Mucosa of gallbladder (tissue), 1 donor: ENCODE measurements around the gene DDHD1. TPM values are rescaled to one million over a fixed set of nuclear protein-coding genes. Genes with fewer than 3 reads are reported as not detected.

Experiments used
- DNase-seq: peaks from one replicate; pipeline ENCODE4 v3.0.0-alpha.2; 2020; ENCODE audit warnings: low spot score
- total RNA-seq: library from RNA; stranded (reverse); gene quantifications from one replicate; pipeline ENCODE4 v1.2.1, GENCODE V29; 2021
- donor health status: DM: no; HTN: no; CAD: no.

DDHD1 gene
- total RNA-seq, 1 donor from 2014 or later, result 12.7 TPM

GRCh38 chr14:53034036-53034435, 119.1 kb downstream of the DDHD1 start:
- no peak for DNase-seq

- DNase-seq, result no peak
Measured at GRCh38 chr14:53032838-53033390, 120.2 kb downstream of the DDHD1 start.

- DNase-seq, result peak; percentile 21
Measured at GRCh38 chr14:53032161-53032803, 120.8 kb downstream of the DDHD1 start.

DNA sequence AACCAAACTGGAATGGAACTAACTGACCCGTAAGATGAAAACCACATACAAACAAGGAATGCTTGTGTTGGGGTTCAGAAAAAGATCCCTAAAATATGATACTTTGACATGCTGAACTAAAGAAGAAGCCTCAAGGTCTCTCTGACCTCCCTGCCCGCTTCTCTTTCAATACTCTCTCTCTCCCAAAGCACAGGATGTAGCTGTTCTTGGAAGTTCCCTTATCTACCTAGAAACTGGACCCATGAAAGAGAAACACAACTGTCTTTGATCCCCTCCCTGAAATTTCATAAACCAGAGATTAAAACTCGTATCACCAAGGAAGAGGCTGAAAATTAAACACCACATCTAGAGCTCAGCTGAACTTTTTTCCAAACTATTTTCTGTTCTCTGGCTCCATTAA, 125.6 kb downstream of the DDHD1 start:
- DNase-seq, result no peak

- no peak for DNase-seq
Measured at GRCh38 chr14:53027041-53027440, 126.1 kb downstream of the DDHD1 start.

- no peak for DNase-seq
Measured at GRCh38 chr14:53023325-53023724, 129.8 kb downstream of the DDHD1 start.

- DNase-seq, result no peak
Measured at GRCh38 chr14:53022593-53022992, 130.5 kb downstream of the DDHD1 start.

DNA sequence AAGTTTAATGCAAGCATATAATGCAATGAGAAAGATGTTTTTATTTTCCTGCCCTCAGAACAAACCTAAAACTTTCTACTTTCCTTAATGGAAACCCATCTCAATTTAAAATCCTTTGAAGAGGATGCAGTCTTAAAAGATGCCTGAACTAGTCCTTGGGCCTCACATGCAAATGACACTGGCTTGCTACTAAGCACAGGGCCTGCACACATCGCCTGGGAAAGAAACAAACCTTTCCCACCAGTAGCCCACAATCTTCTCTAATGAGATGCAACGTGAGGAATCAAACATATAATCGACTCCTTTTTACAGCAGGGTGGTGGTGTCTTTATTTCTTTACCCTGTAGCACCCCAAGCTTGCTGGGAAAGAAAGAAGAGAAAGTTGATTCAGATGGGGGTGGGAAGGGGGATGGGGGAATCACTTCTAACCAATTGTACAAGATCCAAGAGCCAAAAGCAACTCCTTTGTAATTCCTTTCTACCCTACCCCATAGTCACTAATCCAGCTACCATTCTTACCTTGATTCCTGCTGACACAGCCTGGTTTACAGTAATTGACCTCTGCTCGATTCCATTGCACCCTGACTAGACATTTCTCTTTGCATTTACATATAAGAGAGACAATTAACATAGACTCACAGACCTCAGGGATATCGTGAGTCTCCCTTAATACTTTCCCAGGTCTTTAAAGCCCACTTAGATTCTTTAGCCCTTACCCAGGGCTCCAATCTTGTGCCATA, 132.8 kb downstream of the DDHD1 start:
- no peak for DNase-seq

DNA sequence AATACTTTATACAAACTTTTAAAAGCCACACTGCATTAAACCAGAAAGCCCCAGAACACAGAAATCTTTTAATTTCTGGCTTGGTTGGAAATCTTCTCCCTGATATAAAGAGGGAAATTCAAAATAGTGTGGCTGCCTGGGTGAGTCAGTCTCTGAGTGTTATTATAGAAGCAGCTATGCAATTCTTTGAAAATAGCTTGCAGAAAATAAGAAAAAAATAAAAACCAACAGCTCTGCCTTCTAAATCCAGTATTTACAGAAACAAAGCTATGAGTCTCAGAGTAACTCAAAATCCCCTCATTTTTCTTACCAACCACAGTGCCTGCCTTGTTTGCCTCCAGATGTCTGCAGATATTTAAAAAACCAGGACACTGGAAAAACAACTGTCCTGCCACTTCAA, 133.7 kb downstream of the DDHD1 start:
- no peak for DNase-seq

GRCh38 chr14:53017837-53018236, 135.3 kb downstream of the DDHD1 start:
- no peak for DNase-seq

DNA sequence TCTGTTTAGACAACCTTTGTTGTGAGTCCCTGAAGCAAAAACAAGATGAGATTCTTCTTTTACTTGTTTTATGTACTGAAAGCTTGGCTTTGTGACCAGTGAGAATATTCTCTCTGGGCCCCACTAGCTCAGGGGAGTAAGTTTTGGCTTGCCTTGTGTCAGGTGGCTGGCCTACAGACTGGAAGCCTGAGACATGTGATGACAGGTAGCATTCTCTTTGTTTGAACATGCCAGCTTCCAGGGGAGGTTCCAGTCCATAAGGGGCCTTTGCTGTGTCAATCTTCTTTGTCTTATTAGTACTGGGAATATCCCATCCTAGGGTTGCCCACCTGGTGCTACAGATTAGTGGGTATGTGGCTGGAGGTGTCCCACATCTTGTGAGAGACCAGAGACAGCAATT, 136.2 kb downstream of the DDHD1 start:
- no peak for DNase-seq

GRCh38 chr14:53016491-53016890, 136.6 kb downstream of the DDHD1 start:
- DNase-seq, result no peak

- DNase-seq, result peak; percentile 77
Measured at GRCh38 chr14:53011053-53011462, 142.1 kb downstream of the DDHD1 start.

DNA sequence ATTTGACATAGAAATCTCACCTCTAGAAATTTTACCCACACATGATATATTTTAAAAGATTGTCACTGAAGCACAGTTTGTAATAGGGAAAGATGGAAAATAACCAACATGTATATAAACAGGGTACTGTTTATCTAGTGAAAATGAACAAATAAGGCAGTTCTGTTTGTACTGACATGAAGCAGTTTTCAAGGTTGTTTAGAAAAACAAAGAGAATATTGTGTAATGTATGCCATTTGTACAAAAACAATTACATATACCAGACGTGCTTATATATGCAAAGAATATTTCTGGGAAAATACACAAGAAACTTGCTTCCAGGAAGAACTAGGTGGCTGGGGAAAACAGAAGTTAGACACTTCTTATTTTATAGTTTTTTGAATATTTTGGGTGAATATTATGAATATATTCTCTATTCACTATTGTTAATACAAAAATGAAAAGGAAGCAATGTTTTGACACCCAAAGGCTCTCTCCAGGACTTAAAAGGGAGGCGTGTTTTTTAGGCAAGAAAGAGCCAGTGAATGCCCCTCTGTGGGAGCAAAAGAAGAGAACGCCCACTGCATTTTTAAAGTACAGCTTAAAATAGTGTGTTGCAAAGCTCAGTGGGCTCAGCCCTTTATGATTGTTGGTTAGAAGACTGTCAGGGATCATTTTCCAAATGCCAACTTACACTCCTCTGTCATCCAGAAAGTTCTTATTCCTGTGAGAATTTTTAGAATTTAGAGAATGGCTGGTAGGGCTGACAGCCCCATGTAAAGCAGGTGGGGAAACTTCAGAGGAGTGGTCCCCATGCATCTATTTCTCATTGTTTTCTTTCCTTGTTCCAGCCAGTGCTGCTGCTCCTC, 142.7 kb downstream of the DDHD1 start:
- DNase-seq, result no peak

DNA sequence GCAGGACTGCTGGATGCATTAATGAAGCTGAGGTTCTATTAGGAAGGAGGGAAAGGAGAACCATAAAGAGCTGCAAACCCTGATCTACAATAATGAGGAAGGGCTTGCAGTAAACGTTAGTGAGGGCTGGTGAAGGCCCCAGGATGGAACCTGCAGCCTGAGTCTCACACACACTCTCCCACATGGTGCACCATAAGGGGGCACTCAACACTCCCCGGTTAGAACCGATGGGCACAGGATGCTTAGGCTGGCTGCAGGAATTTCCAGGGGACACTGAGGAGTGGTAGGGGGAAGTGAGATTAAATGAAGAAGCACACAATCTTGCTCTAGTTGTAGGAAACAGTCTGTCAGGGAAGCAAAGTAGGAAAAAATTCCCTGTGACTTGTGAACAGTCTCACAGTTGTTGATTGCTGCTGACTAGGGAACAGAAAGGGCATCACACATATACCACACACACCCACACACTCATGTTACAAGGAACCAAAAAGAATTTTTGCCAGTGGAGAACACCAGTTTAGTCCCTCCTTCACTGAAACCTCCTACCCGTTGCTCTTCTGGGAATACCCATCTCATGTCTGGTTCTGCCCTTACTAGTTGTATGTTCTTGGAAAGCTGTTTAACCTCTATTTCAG, 146.1 kb downstream of the DDHD1 start:
- no peak for DNase-seq

- no peak for DNase-seq
Measured at GRCh38 chr14:53004976-53005375, 148.1 kb downstream of the DDHD1 start.

- no peak for DNase-seq
Measured at GRCh38 chr14:53003776-53004175, 149.3 kb downstream of the DDHD1 start.

DNA sequence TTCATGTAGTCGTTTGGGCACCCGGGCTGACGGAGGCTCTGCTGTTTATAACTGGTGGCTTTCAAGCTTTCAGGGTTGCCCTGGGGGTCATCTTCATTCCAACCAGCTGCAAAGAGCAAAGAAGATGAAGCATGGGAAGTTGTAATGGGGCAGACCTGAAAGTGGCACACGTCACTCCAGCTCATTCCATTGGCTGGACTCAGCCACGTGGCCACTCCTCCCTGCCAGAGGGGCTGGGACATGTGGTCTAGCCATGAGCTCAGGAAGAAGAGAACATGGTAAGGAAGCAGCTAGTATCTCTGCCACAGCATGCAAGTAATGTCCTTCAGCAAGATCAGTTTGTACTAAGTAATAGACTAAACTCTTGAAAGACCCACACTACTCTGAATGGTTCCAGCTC, 150.5 kb downstream of the DDHD1 start:
- DNase-seq, result no peak

DNA sequence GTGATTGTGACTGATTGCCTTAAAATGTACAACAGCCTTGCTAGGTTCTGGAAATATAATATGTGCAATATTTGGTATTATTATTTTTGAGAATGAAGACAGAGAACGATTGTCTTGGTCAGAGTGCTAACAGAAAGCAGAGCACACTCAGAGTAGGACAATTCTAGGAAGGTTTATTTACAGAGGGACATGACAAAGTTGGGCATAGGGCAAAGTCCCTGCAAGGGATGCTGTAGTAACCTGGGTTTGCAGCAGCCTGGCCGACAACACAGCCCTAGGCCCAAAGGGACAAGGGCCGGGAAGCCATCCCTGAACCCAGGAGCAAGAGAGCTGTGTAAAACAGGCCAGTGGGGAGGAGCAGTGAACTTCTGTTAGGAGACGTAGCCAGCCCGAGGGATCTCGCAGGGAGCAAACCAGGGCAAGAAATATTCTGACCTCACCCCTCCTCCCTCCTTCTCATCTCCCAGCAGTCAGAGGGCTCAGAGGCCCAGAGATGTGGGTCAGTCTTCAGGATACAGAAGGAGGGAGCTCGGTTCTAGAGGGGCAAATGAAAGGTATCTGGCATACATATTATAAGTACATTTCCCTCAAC, 151.2 kb downstream of the DDHD1 start:
- no peak for DNase-seq

DNA sequence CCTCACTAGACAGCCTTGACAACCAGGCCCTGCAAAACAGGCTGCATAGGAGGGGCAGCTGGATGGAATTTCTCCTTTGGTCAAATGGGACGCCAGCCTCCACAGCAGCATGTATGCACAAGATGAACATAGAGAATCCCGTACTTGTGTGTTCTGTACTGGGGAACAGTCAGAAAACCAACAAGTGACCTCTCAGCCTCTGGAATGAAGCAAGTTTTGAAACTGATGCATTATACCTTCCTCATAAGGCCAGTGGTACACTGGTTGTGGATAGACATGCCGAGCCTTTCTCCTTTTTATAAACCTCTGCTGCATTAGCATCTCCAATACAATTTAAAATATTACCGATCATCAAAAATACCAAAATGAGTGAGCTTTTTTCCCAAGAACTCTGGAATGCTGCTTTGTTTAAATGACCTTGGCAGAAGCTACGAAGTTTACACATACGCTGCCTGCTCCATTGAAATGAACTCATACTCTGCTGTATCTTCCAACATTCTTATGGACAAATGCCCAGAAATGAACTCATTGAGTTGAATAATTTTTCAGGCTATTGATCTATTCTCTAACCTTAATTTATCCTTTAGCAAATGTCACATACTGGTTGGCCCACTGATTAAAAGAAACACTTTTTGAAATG, 154.6 kb downstream of the DDHD1 start:
- DNase-seq, result no peak

DNA sequence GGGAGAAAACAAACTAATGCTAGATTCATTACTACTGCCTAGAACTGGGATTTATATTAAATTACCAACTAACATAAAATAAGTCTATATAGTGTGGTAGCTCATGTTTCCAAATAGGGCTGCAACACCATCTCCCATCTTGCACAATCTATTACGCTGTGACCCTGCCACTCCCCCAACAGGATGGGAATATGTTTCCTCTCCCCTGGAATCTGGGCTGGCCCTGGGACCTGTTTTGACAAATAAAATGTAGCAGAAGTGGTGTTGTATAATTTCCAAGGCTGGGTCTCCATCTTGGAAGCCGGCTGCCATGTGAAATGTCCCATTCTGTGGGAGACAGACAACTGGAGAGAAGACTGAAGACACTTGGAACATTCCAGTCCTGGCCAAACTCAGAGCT, 156.6 kb downstream of the DDHD1 start:
- no peak for DNase-seq
